Left ventricle myocardium inferior (tissue), 1 donor: ENCODE measurements around the gene NRG2. TPM values are rescaled to one million over a fixed set of nuclear protein-coding genes. Genes with fewer than 3 reads are reported as not detected.

Experiments used
- DNase-seq: peaks from one replicate; pipeline ENCODE4 v3.0.0-alpha.2; 2020
- H3K27ac ChIP-seq: fragments of 200-600 bp; replicated peaks from 2 replicates; pipeline ENCODE4 v1.8.0; 2021
- H3K27me3 ChIP-seq: fragments of 200-600 bp; 2 replicates; pipeline ENCODE4 v1.8.0; 2021; ENCODE audit warnings: low read depth
- H3K36me3 ChIP-seq: fragments of 200-600 bp; 2 replicates; pipeline ENCODE4 v1.8.0; 2021
- H3K4me1 ChIP-seq: fragments of 200-600 bp; 2 replicates; pipeline ENCODE4 v1.8.0; 2021
- H3K4me3 ChIP-seq: fragments of 200-600 bp; 2 replicates; pipeline ENCODE4 v1.8.0; 2021; ENCODE audit warnings: mild to moderate bottlenecking, moderate library complexity
- H3K9me3 ChIP-seq: fragments of 200-600 bp; replicated peaks from 2 replicates; pipeline ENCODE4 v1.8.0; 2021
- CTCF ChIP-seq: fragments of 200-600 bp; IDR thresholded peaks from 2 replicates; pipeline ENCODE4 v1.8.0; 2021; ENCODE audit warnings: antibody characterized with exemption, mild to moderate bottlenecking, borderline replicate concordance
- intact Hi-C: fragments of 100-400 bp; cut with micrococcal nuclease; formaldehyde crosslinking; loops from one replicate; pipeline ENCODE4 v1.11.0; 2022
- total RNA-seq: library from RNA; stranded (reverse); fragmentation: NEBNext Ultra II Directional; extraction: Animal tissue kit (Norgen Biotek cat#: 25700); gene quantifications from one replicate; pipeline ENCODE4 v1.2.1, GENCODE V29; 2021
- donor health status: DM: no; HTN: yes; CAD: no; lungs with severe emphysema.

NRG2 gene
- total RNA-seq, 1 donor from 2014 or later = 3.1 TPM

GRCh38 chr5:139956342-139956741 is 86.8 kb downstream of the NRG2 start:
- H3K4me3 ChIP-seq = no peak overlapping the region
- H3K4me1 ChIP-seq = peaks cover 30% of the 10 kb centered on the region
- no peak for TF ChIP-seq CTCF
- H3K27ac ChIP-seq = no peak overlapping the region
- no peaks in the 10 kb centered on the region for H3K27me3 ChIP-seq
- no peaks in the 10 kb centered on the region for H3K36me3 ChIP-seq
- intact Hi-C loops = no loop called here
- H3K9me3 ChIP-seq = no peaks in the 10 kb centered on the region
- DNase-seq = no peak

DNA sequence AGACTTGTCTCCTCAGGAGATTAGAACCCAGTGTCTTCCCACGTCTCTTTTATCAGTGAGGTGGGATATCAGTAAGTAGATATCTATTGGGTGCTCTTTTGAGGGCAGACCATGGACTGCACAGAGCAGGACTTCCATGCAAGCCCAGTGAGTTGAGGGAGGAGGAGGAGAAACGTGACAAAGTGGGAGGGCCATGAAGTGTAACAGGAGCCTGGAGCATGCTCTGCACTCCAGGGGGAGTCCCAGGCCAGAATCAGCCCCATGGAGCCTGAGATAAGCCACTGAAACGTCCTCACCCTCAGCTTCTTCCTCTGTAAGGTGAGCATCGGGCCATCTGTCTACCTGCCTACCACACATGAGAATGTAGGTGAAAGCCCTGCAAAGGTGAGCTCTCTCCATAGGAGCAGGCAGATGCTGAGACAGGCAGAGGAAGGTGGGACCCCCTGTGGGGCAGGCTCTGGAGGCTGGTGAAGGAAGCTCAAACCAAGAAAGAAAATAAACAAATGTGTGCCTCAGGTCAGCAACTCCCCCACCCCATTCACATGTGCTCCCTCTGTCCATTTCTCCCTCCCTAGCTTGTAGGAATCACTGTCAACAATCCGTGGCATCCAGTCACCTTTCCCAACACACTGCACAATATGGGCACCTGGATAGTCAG is 87.4 kb downstream of the NRG2 start:
- TF ChIP-seq CTCF = no peak
- Histone ChIP-seq H3K27me3 (no peaks in the 10 kb centered on the region), H3K9me3 (no peaks in the 10 kb centered on the region), H3K4me3 (no peak overlapping the region), H3K36me3 (no peaks in the 10 kb centered on the region), H3K27ac (no peak overlapping the region), H3K4me1 (peaks cover 30% of the 10 kb centered on the region)
- no peak for DNase-seq
- intact Hi-C loops = no loop called here

- no peaks in the 10 kb centered on the region for H3K9me3 ChIP-seq
- no peak overlapping the region for H3K27ac ChIP-seq
- no peak overlapping the region for H3K4me3 ChIP-seq
- no peaks in the 10 kb centered on the region for H3K27me3 ChIP-seq
- H3K36me3 ChIP-seq = no peaks in the 10 kb centered on the region
- no peak for TF ChIP-seq CTCF
- peaks cover 36% of the 10 kb centered on the region for H3K4me1 ChIP-seq
- no peak for DNase-seq
- intact Hi-C loops = no loop called here
Observed at GRCh38 chr5:139955053-139955605, 88.0 kb downstream of the NRG2 start.

- H3K9me3 ChIP-seq = no peaks in the 10 kb centered on the region
- intact Hi-C loops = no loop called here
- H3K27ac ChIP-seq = no peak overlapping the region
- H3K36me3 ChIP-seq = no peaks in the 10 kb centered on the region
- no peak for TF ChIP-seq CTCF
- DNase-seq = no peak
- H3K4me3 ChIP-seq = no peak overlapping the region
- peaks cover 43% of the 10 kb centered on the region for H3K4me1 ChIP-seq
- no peaks in the 10 kb centered on the region for H3K27me3 ChIP-seq
Observed at GRCh38 chr5:139954462-139954861, 88.6 kb downstream of the NRG2 start.

- no peak for TF ChIP-seq CTCF
- Histone ChIP-seq H3K9me3 (no peaks in the 10 kb centered on the region), H3K27ac (no peak overlapping the region), H3K27me3 (no peaks in the 10 kb centered on the region), H3K4me1 (peaks cover 47% of the 10 kb centered on the region), H3K36me3 (no peaks in the 10 kb centered on the region), H3K4me3 (no peak overlapping the region)
- DNase-seq = no peak
- intact Hi-C loops = no loop called here
Observed at GRCh38 chr5:139954022-139954421, 89.1 kb downstream of the NRG2 start.
